Mammary epithelial cell (primary cell): ENCODE results near the gene TEAD1.

ENCODE experiments used
- EZH2 ChIP-seq: IDR thresholded peaks from 2 replicates; pipeline ENCODE4 v1.6.1; 2012; ENCODE audit warnings: low read length, inconsistent platforms, borderline replicate concordance
- TF ChIP-seq, protein P1 (sequence below), 2 donors: IDR thresholded peaks in 1 of 2; conservative IDR thresholded peaks in 1 of 2; 2 replicates each; pipeline ENCODE4 v1.5.1; 2011 to 2012; ENCODE audit warnings: inconsistent platforms in 2 of 2, low read length in 2 of 2, mild to moderate bottlenecking in 2 of 2, control low read depth in 1 of 2, low read depth in 1 of 2; ENCODE audit not compliant: insufficient read depth in 1 of 2; ENCODE audit errors: extremely low read depth in 1 of 2

- TF ChIP-seq, protein P1, sequence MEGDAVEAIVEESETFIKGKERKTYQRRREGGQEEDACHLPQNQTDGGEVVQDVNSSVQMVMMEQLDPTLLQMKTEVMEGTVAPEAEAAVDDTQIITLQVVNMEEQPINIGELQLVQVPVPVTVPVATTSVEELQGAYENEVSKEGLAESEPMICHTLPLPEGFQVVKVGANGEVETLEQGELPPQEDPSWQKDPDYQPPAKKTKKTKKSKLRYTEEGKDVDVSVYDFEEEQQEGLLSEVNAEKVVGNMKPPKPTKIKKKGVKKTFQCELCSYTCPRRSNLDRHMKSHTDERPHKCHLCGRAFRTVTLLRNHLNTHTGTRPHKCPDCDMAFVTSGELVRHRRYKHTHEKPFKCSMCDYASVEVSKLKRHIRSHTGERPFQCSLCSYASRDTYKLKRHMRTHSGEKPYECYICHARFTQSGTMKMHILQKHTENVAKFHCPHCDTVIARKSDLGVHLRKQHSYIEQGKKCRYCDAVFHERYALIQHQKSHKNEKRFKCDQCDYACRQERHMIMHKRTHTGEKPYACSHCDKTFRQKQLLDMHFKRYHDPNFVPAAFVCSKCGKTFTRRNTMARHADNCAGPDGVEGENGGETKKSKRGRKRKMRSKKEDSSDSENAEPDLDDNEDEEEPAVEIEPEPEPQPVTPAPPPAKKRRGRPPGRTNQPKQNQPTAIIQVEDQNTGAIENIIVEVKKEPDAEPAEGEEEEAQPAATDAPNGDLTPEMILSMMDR (conservative IDR thresholded peaks at IDR 0.05 in 1 of 2, IDR thresholded peaks at IDR 0.05 in 1 of 2; ENCODE audit: extremely low read depth in 1 of 2, insufficient read depth in 1 of 2, low read depth in 1 of 2, low read length in 2 of 2), result no peak
- no peak for TF ChIP-seq EZH2
These were observed 103.1 kb downstream of the TEAD1 start for GRCh38 chr11:12777208-12777874.
